K562 (cell line): ENCODE measurements around the gene PUS7L. TPM values are rescaled to one million over a fixed set of nuclear protein-coding genes. Genes with fewer than 3 reads are reported as not detected.

Source experiments
- ATAC-seq: fragments of 200-7000 bp; cut with Tn5 transposase; 3 replicates; pipeline ENCODE4 v1.9.1; 2020; ENCODE audit warnings: moderate library complexity
- BruUV-seq: library from RNA; stranded (reverse); fragments of 400-500 nt; replicated peaks from 2 replicates; lab custom pipeline; 2021; lab: Mats Ljungman, UMichigan
- CTCF ChIA-PET: fragments of 300-600 bp; formaldehyde crosslinking; extraction: SDS; loops from one replicate; lab custom pipeline; 2021; ENCODE audit warnings: low intra/inter-chr PET ratio; lab: Yijun Ruan, JAX
- POLR2A ChIA-PET: fragments of 300-600, 350-650 bp; sonication (Branson Sonifier 250); formaldehyde crosslinking; extraction: SDS; loops from one replicate; lab custom pipeline; 2021; ENCODE audit warnings: antibody characterized with exemption, inconsistent platforms; lab: Yijun Ruan, JAX
- DNase-seq, 4 experiments: peaks; one replicate each; pipeline versions ENCODE4 v3.0.0 to v3.0.0-alpha.2; 2011 to 2018; ENCODE audit warnings: low spot score in 3 of 4, mixed read lengths in 3 of 4; ENCODE audit errors: extremely low read depth in 1 of 4
- FAIRE-seq: peaks from 2 replicates; lab custom pipeline; 2011; peaks lifted over from hg19 to GRCh38; lab: Jason Lieb, UNC
- H2AFZ ChIP-seq: 2 replicates; pipeline ENCODE4 v1.6.0; 2011; ENCODE audit warnings: low read depth, low read length, control low read depth, inconsistent platforms
- H3K27ac ChIP-seq: fragments of 200-600 bp; 3 replicates; pipeline ENCODE4 v1.8.0; 2011; ENCODE audit warnings: low read depth, mild to moderate bottlenecking, control low read depth, inconsistent platforms, low read length, moderate library complexity, mixed read lengths; ENCODE audit errors: extremely low read depth
- H3K27me3 ChIP-seq, 2 experiments: fragments of 300-600 bp in 1 of 2; 2 replicates in 1 of 2; 3 replicates in 1 of 2; pipeline versions ENCODE4 v1.6.0 to v1.8.0; 2011; ENCODE audit warnings: inconsistent platforms in 2 of 2, low read length in 2 of 2, mild to moderate bottlenecking in 1 of 2, mixed read lengths in 1 of 2, moderate library complexity in 1 of 2; ENCODE audit not compliant: control insufficient read depth in 2 of 2, insufficient read depth in 2 of 2
- H3K36me3 ChIP-seq: fragments of 300-600 bp; 3 replicates; pipeline ENCODE4 v1.8.0; 2011; ENCODE audit warnings: mild to moderate bottlenecking, low read length, inconsistent platforms; ENCODE audit not compliant: control insufficient read depth, insufficient read depth
- H3K4me1 ChIP-seq, 2 experiments: fragments of 200-600 bp in 1 of 2; replicated peaks in 1 of 2; 2 replicates in 1 of 2; 3 replicates in 1 of 2; pipeline versions ENCODE4 v1.5.1 to v1.8.0; 2011; ENCODE audit warnings: inconsistent platforms in 2 of 2, low read length in 2 of 2, mild to moderate bottlenecking in 1 of 2, mixed read lengths in 1 of 2, moderate library complexity in 1 of 2; ENCODE audit not compliant: control insufficient read depth in 2 of 2, insufficient read depth in 2 of 2
- H3K4me2 ChIP-seq: 2 replicates; pipeline ENCODE4 v1.6.1; 2011; ENCODE audit warnings: low read length, control low read depth, inconsistent platforms, mixed read lengths; ENCODE audit not compliant: insufficient read depth
- H3K4me3 ChIP-seq: fragments of 200-600 bp; sonication (generic), shearing (Covaris generic); 2 replicates; pipeline ENCODE4 v1.5.1; 2016; ENCODE audit warnings: control low read depth, inconsistent platforms
- H3K79me2 ChIP-seq: fragments of 200-600 bp; 3 replicates; pipeline ENCODE4 v1.8.0; 2011; ENCODE audit warnings: low read length, inconsistent platforms; ENCODE audit not compliant: control insufficient read depth, insufficient read depth
- H3K9ac ChIP-seq, 2 experiments: 2 replicates each; pipeline versions ENCODE4 v1.6.0 to v1.6.1; 2011; ENCODE audit warnings: low read depth in 2 of 2, low read length in 2 of 2, control low read depth in 1 of 2, inconsistent platforms in 1 of 2, mild to moderate bottlenecking in 1 of 2, mixed read lengths in 1 of 2; ENCODE audit not compliant: insufficient read depth in 1 of 2
- H3K9me1 ChIP-seq: one replicate; pipeline ENCODE4 v1.6.0; 2011; ENCODE audit warnings: inconsistent platforms, mild to moderate bottlenecking, low read length, moderate library complexity; ENCODE audit not compliant: control insufficient read depth, insufficient read depth
- H3K9me3 ChIP-seq: replicated peaks from 2 replicates; pipeline ENCODE4 v1.5.1; 2011; ENCODE audit warnings: low read depth, low read length, inconsistent platforms; ENCODE audit not compliant: control insufficient read depth, insufficient read depth
- H4K20me1 ChIP-seq: replicated peaks from 2 replicates; pipeline ENCODE4 v1.6.1; 2011; ENCODE audit warnings: low read length, inconsistent platforms, mixed read lengths; ENCODE audit not compliant: control insufficient read depth, insufficient read depth
- CCNT2 ChIP-seq: IDR thresholded peaks from 2 replicates; pipeline ENCODE4 v1.6.1; 2011; ENCODE audit warnings: borderline replicate concordance, low read depth, mild to moderate bottlenecking, moderate library complexity, mixed read lengths, low read length; ENCODE audit not compliant: insufficient read length; ENCODE audit errors: extremely low read depth
- FOS ChIP-seq: IDR thresholded peaks from 3 replicates; pipeline ENCODE4 v1.6.1; 2011; ENCODE audit not compliant: insufficient read length; ENCODE audit errors: extremely low read depth
- FOXA1 ChIP-seq: fragments of 450-650 bp; IDR thresholded peaks from 2 replicates; pipeline ENCODE4 v1.6.1; 2016; ENCODE audit warnings: mild to moderate bottlenecking, borderline replicate concordance
- GATAD2A ChIP-seq: fragments of 450-650 bp; IDR thresholded peaks from 2 replicates; pipeline ENCODE4 v1.6.1; 2017
- HOXB6 ChIP-seq: fragments of 250-450 bp; sonication (Bioruptor Pico); IDR thresholded peaks from 2 replicates; pipeline ENCODE4 v1.5.1; 2022; ENCODE audit warnings: mild to moderate bottlenecking, borderline replicate concordance
- KHSRP ChIP-seq: fragments of 450-650 bp; IDR thresholded peaks from 2 replicates; pipeline ENCODE4 v1.6.1; 2017
- POLR2H ChIP-seq: IDR thresholded peaks from 2 replicates; pipeline ENCODE4 v1.6.1; 2016; ENCODE audit warnings: missing genetic modification characterization, low read depth, mild to moderate bottlenecking, control low read depth, missing compliant biosample characterization, moderate library complexity
- TGIF2 ChIP-seq: sonication (generic); formaldehyde crosslinking; IDR thresholded peaks from 2 replicates; pipeline ENCODE4 v1.8.1; 2022; ENCODE audit warnings: mild to moderate bottlenecking, missing genetic modification reagents, moderate library complexity
- ZBTB43 ChIP-seq: sonication (generic); formaldehyde crosslinking; IDR thresholded peaks from 2 replicates; pipeline ENCODE4 v1.8.0; 2023; ENCODE audit warnings: mild to moderate bottlenecking, missing genetic modification reagents
- ZNF668 ChIP-seq: fragments of 250-450 bp; sonication (Bioruptor Pico); IDR thresholded peaks from 2 replicates; pipeline ENCODE4 v1.8.0; 2022; ENCODE audit warnings: mild to moderate bottlenecking, inconsistent platforms
- WGBS: fragments of 100-300 bp; shearing (Covaris generic); methylation state at CpG from one replicate; pipeline ENCODE4 v1.1.6; 2016; ENCODE audit warnings: low coverage, mixed read lengths; ENCODE audit not compliant: insufficient coverage; ENCODE audit errors: missing lambda C conversion rate; 5-methylcytosine and 5-hydroxymethylcytosine counted together
- in situ Hi-C: fragments of 300-500 bp; cut with MboI; formaldehyde crosslinking; loops from 4 replicates; pipeline ENCODE4 v1.15.0; 2018; ENCODE audit warnings: inconsistent platforms, mixed read lengths
- intact Hi-C: fragments of 100-400 bp; cut with micrococcal nuclease; formaldehyde crosslinking; loops from 2 replicates; pipeline ENCODE4 v1.14.2; 2022
- polyA plus RNA-seq, 8 experiments: library from polyadenylated mRNA; depleted of rRNA in 4 of 8; stranded (reverse) in 5 of 8; unstranded in 3 of 8; fragments of >200 nt; fragmentation: Nextera tagmentation in 2 of 8; fragmentation: Illumina TruSeq in 1 of 8; extraction: Ambion mirVana in 2 of 8; extraction: Trizol in 1 of 8; gene quantifications; 2 replicates each; pipeline versions ENCODE4 v1.2.1 to v1.2.3, GENCODE V29; 2011 to 2014; ENCODE audit warnings: inconsistent platforms in 1 of 8, missing spikeins in 1 of 8
- total RNA-seq, 7 experiments: library from RNA; depleted of rRNA in 6 of 7; stranded (reverse); fragments of >200 nt in 6 of 7; fragmentation: Illumina TruSeq in 2 of 7; extraction: Trizol in 2 of 7; gene quantifications; 2 replicates each; pipeline versions ENCODE4 v1.2.1 to v1.2.3, GENCODE V29; 2011 to 2021; ENCODE audit warnings: low replicate concordance in 1 of 7
- TF ChIP-seq, protein P1 (sequence below): fragments of 450-650 bp; formaldehyde crosslinking; IDR thresholded peaks from 2 replicates; pipeline ENCODE4 v1.4.0; 2020; ENCODE audit warnings: mild to moderate bottlenecking, mixed read lengths

The PUS7L gene
- total and polyA plus RNA-seq, 9 of the 15 experiments (the other 6 are each of a cell fraction or from before 2014, with no cell fraction given) = 10.8 to 53.3 (median 25.2) TPM

- no peak for TF ChIP-seq ZBTB43
- no peak for TF ChIP-seq POLR2H
- TF ChIP-seq FOS = no peak
- no peak for TF ChIP-seq HOXB6 (CRISPR knock-in tag)
Observed at GRCh38 chr12:43733687-43734086, 24.9 kb downstream of the PUS7L start (continued).

- intact Hi-C loops = loop anchor here (10.0 kb wide), 1 partner anchor 285 kb away; no protein-coding TSS in a partner anchor
- DNase-seq (no peak), ATAC-seq (no peak), FAIRE-seq (no peak)
- WGBS = 70% methylated on average over 4 of the region's 4 CpGs
- Histone ChIP-seq H3K9me3 (no peaks in the 10 kb centered on the region), H3K4me3 (no peak overlapping the region), H4K20me1 (no peaks in the 10 kb centered on the region), H3K27me3 (no peaks in the 10 kb centered on the region), H3K36me3 (peaks cover 71% of the 10 kb centered on the region), H3K27ac (no peak overlapping the region), H3K79me2 (no peaks in the 10 kb centered on the region), H3K9me1 (no peaks in the 10 kb centered on the region), H3K4me2 (no peak overlapping the region), H3K9ac (no peak overlapping the region), H3K4me1 (no peaks in the 10 kb centered on the region), H2AFZ (no peak overlapping the region)
- CTCF ChIA-PET = no interaction called here
- POLR2A ChIA-PET = interaction anchor here (0.7 kb wide), 1 partner anchor 11 kb away, joined by 3 read pairs; no protein-coding TSS in a partner anchor
- no peak for TF ChIP-seq KHSRP
- TF ChIP-seq CCNT2 = no peak
- TF ChIP-seq TGIF2 = no peak
- TF ChIP-seq ZNF668 (CRISPR knock-in tag) = no peak
- no peak for TF ChIP-seq FOXA1
- no peak for TF ChIP-seq GATAD2A
- TF ChIP-seq, protein P1, sequence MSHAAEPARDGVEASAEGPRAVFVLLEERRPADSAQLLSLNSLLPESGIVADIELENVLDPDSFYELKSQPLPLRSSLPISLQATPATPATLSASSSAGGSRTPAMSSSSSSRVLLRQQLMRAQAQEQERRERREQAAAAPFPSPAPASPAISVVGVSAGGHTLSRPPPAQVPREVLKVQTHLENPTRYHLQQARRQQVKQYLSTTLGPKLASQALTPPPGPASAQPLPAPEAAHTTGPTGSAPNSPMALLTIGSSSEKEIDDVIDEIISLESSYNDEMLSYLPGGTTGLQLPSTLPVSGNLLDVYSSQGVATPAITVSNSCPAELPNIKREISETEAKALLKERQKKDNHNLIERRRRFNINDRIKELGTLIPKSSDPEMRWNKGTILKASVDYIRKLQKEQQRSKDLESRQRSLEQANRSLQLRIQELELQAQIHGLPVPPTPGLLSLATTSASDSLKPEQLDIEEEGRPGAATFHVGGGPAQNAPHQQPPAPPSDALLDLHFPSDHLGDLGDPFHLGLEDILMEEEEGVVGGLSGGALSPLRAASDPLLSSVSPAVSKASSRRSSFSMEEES (CRISPR knock-in tag) = no peak
- BruUV-seq = no TSS peak
- in situ Hi-C loops = loop anchor here (5.0 kb wide), 1 partner anchor 228 kb away; no protein-coding TSS in a partner anchor
Observed at GRCh38 chr12:43730283-43730682, 28.3 kb downstream of the PUS7L start.
